ENCODE data around the gene ADAMTS7. TPM values are rescaled to one million over a fixed set of nuclear protein-coding genes. Genes with fewer than 3 reads are reported as not detected.
"Not testable (repeated sequence)": the region's sequence is repeated elsewhere in the genome, so short reads cannot be mapped to it uniquely, and the experiment has no call there.

The ADAMTS7 gene
- total and polyA plus RNA-seq, 2 donors (not counting 1 experiment from before 2014, with no cell fraction given): 7.9 TPM

- no peak for DNase-seq (ENCODE audit: low read depth in 2 of 2)
- Histone ChIP-seq H3K79me2 (ENCODE audit: control insufficient read depth, insufficient read depth, low read length) (no peaks in the 10 kb centered on the region), H2AFZ (ENCODE audit: low read length) (no peak overlapping the region), H3K27ac (ENCODE audit: insufficient read depth, low read length) (no peak overlapping the region), H3K4me3 (replicated peaks in 1 of 4; ENCODE audit: control extremely low read depth in 1 of 4, insufficient read depth in 1 of 4, low read depth in 3 of 4, low read length in 4 of 4) (no peak overlapping the region), H4K20me1 (ENCODE audit: control insufficient read depth, extremely low read depth, insufficient read depth, low read length) (no peaks in the 10 kb centered on the region), H3K36me3 (ENCODE audit: control insufficient read depth, insufficient read depth, low read length) (no peaks in the 10 kb centered on the region), H3K4me1 (ENCODE audit: control insufficient read depth, extremely low read depth, insufficient read depth, low read length) (peaks cover 4% of the 10 kb centered on the region), H3K9ac (ENCODE audit: insufficient read depth, low read length) (no peak overlapping the region), H3K27me3 (ENCODE audit: control insufficient read depth, insufficient read depth, low read length) (no peaks in the 10 kb centered on the region), H3K4me2 (ENCODE audit: extremely low read depth, insufficient read depth, low read length) (no peak overlapping the region), H3K9me3 (ENCODE audit: control insufficient read depth, insufficient read depth, low read depth, low read length) (no peaks in the 10 kb centered on the region)
- TF ChIP-seq EZH2 (IDR thresholded peaks at IDR 0.05; ENCODE audit: low read length, missing control alignments) (no peak), CTCF (conservative IDR thresholded peaks at IDR 0.05 in 1 of 2, IDR thresholded peaks at IDR 0.05 in 1 of 2; ENCODE audit: low read depth in 1 of 2, low read length in 2 of 2) (no peak)
These were observed 11.1 kb downstream of the ADAMTS7 start for GRCh38 chr15:78800189-78800588.

- H3K79me2 ChIP-seq (ENCODE audit: control insufficient read depth, insufficient read depth, low read length); H2AFZ ChIP-seq (ENCODE audit: low read length); DNase-seq (ENCODE audit: low read depth in 2 of 2): not testable (repeated sequence)
These were observed 12.2 kb downstream of the ADAMTS7 start for GRCh38 chr15:78799102-78799501.

DNA sequence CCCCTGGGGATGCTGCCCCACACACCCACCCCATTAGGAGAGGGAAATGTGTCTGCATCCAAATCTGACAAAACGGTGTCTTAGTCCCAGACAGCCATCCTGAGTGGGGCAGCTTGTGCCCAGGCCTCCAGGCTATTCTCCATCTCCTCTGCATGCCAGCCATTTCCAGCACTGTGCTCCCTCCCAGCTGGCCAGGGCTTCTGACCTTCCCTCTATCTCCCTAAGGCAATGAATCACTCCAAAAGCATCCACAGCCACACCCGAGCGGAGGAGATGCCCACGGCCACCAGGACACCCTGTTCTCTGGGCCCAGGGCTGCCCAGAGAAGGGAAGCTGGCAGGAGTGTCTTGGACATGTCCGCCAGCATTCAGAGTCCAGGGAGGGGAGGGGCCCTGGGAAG lies 12.9 kb downstream of the ADAMTS7 start:
- not testable (repeated sequence) for H3K4me3 ChIP-seq (replicated peaks in 1 of 4; ENCODE audit: control extremely low read depth in 1 of 4, insufficient read depth in 1 of 4, low read depth in 3 of 4, low read length in 4 of 4)

More at GRCh38 chr15:78799102-78799501, 12.2 kb downstream of the ADAMTS7 start:
- not testable (repeated sequence) for H3K9me3 ChIP-seq (ENCODE audit: control insufficient read depth, insufficient read depth, low read depth, low read length); H3K4me1 ChIP-seq (ENCODE audit: control insufficient read depth, extremely low read depth, insufficient read depth, low read length); H3K36me3 ChIP-seq (ENCODE audit: control insufficient read depth, insufficient read depth, low read length); H3K4me2 ChIP-seq (ENCODE audit: extremely low read depth, insufficient read depth, low read length); H3K27ac ChIP-seq (ENCODE audit: insufficient read depth, low read length); H3K27me3 ChIP-seq (ENCODE audit: control insufficient read depth, insufficient read depth, low read length); H3K9ac ChIP-seq (ENCODE audit: insufficient read depth, low read length); H3K4me3 ChIP-seq (replicated peaks in 1 of 4; ENCODE audit: control extremely low read depth in 1 of 4, insufficient read depth in 1 of 4, low read depth in 3 of 4, low read length in 4 of 4); H4K20me1 ChIP-seq (ENCODE audit: control insufficient read depth, extremely low read depth, insufficient read depth, low read length)

DNA sequence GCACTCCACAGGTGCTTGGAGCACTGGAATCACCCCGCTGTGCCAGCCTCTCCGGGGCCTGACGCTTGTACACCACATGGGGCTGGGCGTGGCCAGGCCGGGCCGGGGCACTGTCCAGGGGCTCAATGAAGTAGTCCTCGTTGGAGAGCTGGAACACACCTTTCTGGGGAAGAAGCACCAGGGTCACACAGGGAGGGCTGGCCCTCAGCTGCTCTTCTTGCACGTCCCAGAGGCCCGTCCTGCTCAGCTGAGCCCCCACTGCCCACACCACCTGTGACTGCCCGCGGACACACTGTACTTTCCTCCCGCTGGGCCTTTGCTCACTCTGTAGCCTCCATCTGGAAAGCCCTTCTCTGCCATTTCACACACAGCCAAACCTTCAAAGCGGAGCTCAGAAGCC lies 13.3 kb downstream of the ADAMTS7 start:
- Histone ChIP-seq H3K4me3 (replicated peaks in 1 of 4; ENCODE audit: control extremely low read depth in 1 of 4, insufficient read depth in 1 of 4, low read depth in 3 of 4, low read length in 4 of 4) (no peak overlapping the region), H3K27me3 (ENCODE audit: control insufficient read depth, insufficient read depth, low read length) (no peaks in the 10 kb centered on the region), H3K9ac (ENCODE audit: insufficient read depth, low read length) (no peak overlapping the region), H2AFZ (ENCODE audit: low read length) (no peak overlapping the region), H3K27ac (ENCODE audit: insufficient read depth, low read length) (no peak overlapping the region), H3K4me1 (ENCODE audit: control insufficient read depth, extremely low read depth, insufficient read depth, low read length) (peaks cover 4% of the 10 kb centered on the region), H3K79me2 (ENCODE audit: control insufficient read depth, insufficient read depth, low read length) (no peaks in the 10 kb centered on the region), H3K9me3 (ENCODE audit: control insufficient read depth, insufficient read depth, low read depth, low read length) (no peaks in the 10 kb centered on the region), H4K20me1 (ENCODE audit: control insufficient read depth, extremely low read depth, insufficient read depth, low read length) (no peaks in the 10 kb centered on the region), H3K4me2 (ENCODE audit: extremely low read depth, insufficient read depth, low read length) (no peak overlapping the region), H3K36me3 (ENCODE audit: control insufficient read depth, insufficient read depth, low read length) (no peaks in the 10 kb centered on the region)
- TF ChIP-seq EZH2 (IDR thresholded peaks at IDR 0.05; ENCODE audit: low read length, missing control alignments): no peak
- no peak for TF ChIP-seq CTCF (conservative IDR thresholded peaks at IDR 0.05 in 1 of 2, IDR thresholded peaks at IDR 0.05 in 1 of 2; ENCODE audit: low read depth in 1 of 2, low read length in 2 of 2)
- DNase-seq (ENCODE audit: low read depth in 2 of 2): no peak

More for the DNA sequence above, 12.9 kb downstream of the ADAMTS7 start:
- not testable (repeated sequence) for H3K27me3 ChIP-seq (ENCODE audit: control insufficient read depth, insufficient read depth, low read length); H3K4me2 ChIP-seq (ENCODE audit: extremely low read depth, insufficient read depth, low read length); H3K79me2 ChIP-seq (ENCODE audit: control insufficient read depth, insufficient read depth, low read length); H2AFZ ChIP-seq (ENCODE audit: low read length); H3K4me1 ChIP-seq (ENCODE audit: control insufficient read depth, extremely low read depth, insufficient read depth, low read length); H4K20me1 ChIP-seq (ENCODE audit: control insufficient read depth, extremely low read depth, insufficient read depth, low read length); H3K27ac ChIP-seq (ENCODE audit: insufficient read depth, low read length); H3K9me3 ChIP-seq (ENCODE audit: control insufficient read depth, insufficient read depth, low read depth, low read length); H3K36me3 ChIP-seq (ENCODE audit: control insufficient read depth, insufficient read depth, low read length); H3K9ac ChIP-seq (ENCODE audit: insufficient read depth, low read length)
- peak; percentile 20 to 42 for DNase-seq (ENCODE audit: low read depth in 2 of 2)

All from fibroblast of lung (primary cell).